HG02763 (cell line): ENCODE results near the gene AURKAIP1.

Experiments
- ATAC-seq: cut with Tn5 transposase; IDR thresholded peaks from one replicate; pipeline ENCODE4 v1.9.1; 2021; ENCODE audit warnings: mild to moderate bottlenecking, moderate library complexity; ENCODE audit not compliant: unreplicated experiment

AURKAIP1 gene

DNA sequence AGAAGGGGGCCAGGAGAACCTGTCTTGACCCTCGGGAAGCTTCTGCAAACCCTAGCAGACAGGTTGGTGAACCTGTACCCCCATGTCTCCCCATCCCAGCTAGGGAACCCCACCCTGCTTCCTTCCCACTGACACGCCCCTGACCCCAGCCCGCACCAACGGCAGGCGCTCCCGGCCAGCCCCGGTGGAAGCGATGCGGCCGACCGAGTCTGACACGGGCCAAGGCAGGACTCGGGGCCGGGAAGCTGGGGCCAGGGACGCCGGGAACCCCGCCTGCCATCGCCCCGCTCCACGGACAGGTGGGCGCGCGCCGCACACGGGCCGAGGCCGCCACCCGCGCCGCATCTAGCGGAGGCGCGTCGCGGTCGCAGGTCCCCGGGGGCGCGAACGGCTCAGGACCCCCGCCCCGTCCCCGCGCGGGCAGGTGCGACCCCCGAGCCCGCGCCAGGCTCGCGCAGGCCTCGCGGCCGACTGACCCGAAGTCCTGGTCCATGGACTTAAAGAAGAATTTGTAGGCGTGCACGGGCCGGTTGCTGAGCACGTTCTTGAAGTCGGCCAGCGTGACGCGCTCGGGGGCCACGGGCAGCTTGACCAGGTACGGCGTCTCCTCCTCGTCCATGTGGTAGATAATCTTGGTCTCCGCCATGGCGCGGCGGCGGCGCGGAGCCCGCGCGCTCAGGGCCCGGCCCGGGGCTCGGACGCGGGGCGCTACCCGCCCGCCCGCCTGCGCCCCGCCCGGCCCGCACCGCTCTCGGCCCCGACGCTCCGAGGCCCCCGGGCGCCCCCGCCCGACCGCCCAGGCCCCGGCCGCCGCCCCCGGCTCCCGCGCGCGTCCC, 26.4 kb downstream of the AURKAIP1 start:
- ATAC-seq = peak; percentile 32

GRCh38 chr1:1347663-1348419, 27.2 kb downstream of the AURKAIP1 start:
- no peak for ATAC-seq

DNA sequence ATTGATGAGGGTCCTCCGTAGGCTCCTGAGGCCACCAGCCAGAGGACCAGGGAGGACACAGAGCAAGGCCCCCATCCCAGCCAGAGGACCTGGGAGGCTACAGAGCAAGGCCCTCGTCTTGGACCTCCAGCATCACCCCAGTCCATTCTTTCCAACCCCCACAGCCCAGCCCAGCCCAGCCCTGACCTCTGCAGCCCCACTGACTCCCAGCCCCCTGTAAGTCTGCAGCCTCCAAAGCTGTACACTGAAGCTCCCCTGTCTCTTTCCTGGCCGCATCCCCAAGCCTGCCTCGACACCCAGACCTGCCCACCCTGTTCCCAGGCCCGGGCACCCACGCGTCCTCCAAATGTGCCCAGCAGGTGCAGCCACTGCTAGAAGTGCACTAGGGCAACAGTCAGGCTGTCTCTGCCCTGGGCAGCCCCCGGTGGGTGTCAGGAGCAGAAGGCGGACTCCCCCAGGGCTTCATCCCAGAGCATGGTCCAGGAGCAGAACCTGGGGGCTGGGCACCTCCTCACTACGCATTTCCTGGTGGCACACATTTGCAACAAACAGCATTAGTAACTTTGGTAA, 27.9 kb downstream of the AURKAIP1 start:
- no peak for ATAC-seq

- ATAC-seq = no peak
Observed at GRCh38 chr1:1346501-1346890, 28.5 kb downstream of the AURKAIP1 start.

- no peak for ATAC-seq
Observed at GRCh38 chr1:1345860-1346500, 29.0 kb downstream of the AURKAIP1 start.

- no peak for ATAC-seq
Observed at GRCh38 chr1:1345384-1345783, 29.6 kb downstream of the AURKAIP1 start.

DNA sequence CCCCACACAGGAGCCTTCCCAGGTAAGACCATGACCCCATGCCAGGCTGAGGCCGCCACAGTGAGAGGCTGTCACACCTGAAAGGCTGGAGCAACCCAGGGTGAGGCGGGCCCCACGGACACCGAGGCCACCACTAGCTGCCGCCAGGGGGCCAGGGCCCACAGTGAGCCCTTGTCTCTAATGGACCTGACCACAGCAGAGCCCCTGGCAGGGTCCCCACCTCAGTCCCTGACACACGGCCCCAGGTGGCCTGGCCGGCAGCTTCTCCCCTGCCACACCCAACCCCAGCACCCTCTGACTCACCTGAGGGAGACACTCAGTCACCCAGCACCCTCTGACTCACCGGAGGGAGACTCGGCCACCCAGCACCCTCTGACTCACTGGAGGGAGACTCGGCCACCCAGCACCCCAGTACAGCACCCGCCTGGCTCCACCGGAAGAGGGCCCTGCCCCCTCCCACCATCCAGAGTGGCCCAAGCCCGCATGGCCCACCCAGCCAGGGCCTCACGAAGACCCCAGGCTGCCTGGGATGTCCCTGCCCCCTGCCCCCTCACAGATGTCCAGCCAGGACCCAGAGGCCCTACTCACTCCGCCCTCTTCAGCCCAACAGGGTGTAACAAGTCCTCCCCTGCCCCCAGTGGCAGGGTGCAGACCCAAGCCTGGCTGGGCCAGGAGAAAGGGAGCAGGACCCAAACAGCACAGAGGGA, 30.2 kb downstream of the AURKAIP1 start:
- no peak for ATAC-seq

- no peak for ATAC-seq
Observed at GRCh38 chr1:1343811-1344421, 31.1 kb downstream of the AURKAIP1 start.

DNA sequence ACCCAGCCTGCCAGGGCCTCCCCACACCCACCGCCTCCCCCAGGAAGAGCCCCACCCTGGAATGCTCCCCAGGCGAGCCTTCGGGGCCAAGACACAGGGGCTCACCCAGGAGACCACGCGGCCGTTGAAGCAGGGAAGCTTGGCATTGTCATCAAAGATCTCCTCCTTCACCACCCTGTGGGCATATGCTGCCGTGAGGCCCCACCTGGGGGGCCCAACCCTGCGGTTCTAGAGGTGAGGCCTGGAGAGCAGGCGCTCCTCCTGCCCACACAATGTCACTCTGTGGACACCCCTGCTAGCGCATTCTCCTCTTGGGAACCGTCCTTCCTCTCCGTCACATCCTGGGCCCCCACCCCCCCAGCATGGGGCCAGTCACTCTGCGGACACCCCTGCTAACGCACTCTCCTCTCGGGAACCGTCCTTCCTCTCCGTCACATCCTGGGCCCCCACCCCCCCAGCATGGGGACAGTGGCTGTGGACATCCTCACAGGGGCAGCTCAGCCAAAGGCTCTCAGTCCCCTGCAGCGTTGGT, 32.4 kb downstream of the AURKAIP1 start:
- no peak for ATAC-seq

GRCh38 chr1:1342061-1342562, 32.9 kb downstream of the AURKAIP1 start:
- no peak for ATAC-seq

DNA sequence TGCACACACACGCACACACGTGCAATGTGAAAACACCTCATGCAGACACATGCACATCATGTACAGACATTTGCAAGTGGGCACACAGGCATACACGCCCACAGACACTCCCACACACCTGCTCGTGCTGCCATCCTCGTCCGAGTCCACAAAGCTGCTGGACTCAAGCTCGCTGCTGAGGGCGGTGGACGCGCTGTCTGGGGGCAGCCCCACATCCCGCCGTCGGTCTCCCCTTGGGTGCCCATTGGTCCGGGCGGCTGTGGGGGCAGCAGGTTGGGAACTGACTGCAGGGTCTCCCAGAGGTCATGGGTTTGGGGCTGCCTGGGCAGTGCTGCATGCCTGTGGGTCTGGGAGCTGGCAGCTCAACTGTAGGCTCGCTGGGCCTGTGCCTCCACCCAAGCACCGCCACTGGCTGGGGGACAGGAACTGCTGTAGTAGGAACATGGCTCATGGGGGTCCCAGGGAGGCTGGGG, 33.4 kb downstream of the AURKAIP1 start:
- no peak for ATAC-seq

- ATAC-seq = no peak
Observed at GRCh38 chr1:1340791-1341548, 34.0 kb downstream of the AURKAIP1 start.

DNA sequence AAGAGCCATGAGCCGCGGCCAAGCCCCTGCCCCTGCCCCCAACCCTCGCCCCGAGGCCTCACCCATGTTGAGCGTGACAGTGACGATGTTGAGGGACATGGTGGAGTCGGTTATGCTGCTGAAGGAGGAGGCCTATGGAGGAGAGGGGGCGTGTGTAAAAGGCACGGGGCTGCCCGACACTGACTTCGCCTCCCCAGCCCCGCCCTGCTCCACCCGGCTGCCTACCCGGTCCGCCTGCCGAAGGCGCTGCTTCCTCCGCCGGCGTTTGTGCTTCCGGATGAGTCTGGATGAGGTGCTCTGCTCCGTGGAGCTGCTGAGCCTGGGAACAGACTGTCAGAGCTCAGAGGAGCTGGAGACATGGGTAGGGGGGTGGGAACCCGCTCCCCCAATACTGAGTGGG, 34.8 kb downstream of the AURKAIP1 start:
- no peak for ATAC-seq

DNA sequence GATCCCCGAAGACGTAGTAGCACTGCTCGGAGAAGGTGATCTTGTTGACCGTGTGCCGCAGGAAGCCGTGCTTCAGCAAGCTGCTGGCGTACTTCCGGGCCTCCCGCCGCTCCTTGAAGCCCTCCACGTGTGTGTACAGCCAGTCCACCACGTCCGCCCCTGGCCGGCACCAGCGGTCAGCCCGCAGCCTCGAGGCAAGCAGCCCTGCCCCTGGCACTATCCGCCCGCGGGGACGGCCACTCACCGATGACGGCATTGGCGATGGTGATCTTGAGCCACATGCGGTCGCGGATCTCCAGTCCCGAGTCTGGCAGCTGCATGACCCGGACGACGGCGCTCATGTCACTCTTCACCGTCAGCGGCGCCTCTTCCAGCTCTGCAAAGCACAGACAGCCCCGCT, 36.7 kb downstream of the AURKAIP1 start:
- ATAC-seq = no peak

DNA sequence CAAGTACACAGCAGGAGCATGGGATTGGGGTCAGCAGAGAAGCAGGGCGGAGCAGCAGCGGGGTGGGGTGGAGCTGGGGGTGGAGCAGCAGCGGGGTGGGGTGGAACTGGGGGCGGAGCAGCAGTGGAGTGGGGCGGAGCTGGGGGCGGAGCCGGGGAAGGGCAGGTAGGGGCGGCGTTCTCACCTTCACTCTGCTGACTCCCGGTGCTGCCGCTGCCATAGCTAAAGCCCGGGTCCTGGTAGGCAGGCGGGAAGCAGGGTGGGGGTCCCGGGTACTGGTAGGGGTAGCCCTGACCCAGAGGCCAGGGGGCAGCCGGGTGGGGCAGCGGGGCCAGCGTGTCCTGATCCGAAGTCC, 37.2 kb downstream of the AURKAIP1 start:
- no peak for ATAC-seq

DNA sequence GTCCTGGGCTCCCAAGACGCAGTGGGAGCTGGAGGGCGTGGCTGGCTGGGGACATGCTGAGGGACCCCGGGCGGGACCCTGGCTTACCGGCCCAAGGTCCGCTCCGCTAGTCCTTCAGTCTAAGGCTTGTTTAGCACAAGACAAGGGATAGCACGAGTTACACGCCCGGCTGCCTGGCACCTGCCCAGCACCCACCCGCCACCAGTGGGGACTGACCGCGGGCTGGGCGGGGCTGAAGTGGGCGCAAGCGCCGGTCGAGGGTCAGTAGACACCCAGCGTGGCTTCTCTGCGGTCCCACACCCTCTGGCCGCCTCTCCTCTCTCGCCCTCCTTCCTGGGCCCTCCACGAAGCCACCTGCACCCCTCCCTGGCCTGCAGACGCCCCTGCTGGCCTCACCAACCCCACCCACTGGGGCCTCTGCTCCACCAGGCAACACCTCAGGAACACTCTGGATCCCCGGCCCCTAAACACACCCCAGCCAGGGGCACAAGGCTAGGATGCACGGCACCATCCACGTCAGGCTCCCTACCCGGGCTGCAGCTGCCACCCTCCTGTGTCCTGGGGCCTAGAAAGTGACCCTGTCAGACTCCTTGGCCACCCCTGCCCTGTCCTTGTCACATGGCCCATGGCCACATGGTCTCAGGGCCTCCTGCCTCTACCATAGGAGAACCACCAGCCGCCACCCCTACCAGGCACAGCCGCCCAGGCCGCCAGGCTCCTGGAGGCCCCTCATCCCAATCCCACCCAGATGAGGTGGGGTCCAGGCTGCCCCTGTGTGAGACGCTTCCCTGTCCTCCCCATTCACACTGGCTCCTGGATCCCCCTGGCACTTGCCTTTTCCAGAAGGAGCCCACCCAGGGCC, 37.8 kb downstream of the AURKAIP1 start:
- no peak for ATAC-seq

DNA sequence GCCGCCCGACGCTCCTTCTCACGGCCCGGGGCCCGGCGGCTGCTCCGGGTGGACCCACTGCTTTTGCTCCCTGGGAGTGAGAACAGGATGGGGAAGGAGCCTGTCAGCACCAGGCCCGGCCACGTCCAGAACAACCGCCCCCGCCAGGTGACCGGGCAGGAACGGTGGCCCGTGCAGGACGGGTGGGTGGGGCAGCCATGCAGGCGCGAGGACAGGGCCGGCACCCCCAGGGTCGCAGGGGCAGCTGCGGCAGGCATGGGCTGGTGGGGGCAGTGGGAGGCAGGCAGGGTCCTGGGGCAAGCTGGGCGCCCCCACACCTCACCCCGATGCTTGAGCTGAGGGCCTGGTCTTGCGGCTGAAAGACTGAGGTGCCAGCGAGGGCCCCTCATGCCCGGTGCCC, 38.6 kb downstream of the AURKAIP1 start:
- ATAC-seq = no peak

DNA sequence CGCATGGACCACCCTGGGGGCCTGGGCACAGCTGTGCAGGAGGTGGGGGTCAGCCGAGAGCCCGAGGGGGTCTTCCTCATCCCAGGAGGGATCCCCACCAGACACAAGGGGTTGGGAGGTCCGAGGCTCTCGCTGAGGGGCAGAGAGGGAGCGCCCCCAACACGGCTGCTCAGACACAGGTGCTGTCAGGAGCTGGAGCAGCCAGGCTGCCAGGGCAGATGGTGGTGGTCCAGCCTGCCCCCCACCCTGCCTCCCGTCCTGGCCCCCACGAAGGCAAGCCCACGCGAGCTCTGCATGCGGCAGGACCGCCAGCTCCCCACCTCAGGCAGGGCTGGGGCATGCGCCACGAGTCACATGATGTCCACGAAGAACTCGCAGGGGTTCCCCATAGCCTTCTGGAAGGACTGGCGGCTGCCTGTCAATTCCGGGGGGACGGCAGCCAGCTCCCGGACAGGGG, 39.2 kb downstream of the AURKAIP1 start:
- no peak for ATAC-seq
